ENCODE measurements around the gene CKM.

DNA sequence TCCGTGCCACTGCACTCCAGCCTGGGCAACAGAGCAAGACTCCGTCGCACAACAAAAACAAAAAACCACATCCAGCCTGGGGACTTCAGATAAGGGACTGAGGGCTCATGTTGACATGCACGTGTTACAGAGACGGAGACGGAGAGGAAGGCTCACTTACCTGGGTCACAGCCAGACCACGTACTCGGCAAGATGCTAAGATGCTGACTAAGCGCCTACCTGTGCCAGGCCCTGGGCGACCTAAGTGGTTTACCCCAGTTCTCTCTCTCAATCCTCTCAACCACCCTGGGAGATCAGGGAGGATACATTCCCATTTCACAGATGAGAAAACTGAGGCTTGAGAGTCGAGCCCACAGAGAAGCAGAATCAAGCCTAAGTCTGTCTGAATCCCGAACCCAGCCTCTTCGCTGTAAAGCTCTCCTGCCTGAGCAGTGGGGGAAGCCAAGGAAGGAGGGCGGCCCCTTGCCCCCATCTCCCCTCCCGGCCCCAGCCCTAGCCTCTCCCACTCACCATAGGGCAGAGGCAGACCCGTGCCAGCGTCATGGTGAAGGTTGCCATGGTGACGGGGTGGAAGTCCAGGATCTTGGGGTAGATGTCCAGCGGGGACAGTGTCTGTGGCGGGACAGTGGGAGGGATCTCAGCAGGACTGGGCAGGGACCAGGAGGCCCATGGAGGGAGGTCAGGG is 34.2 kb upstream of the CKM start:
- no peak for TF ChIP-seq EZH2 (IDR thresholded peaks at IDR 0.05; ENCODE audit: borderline replicate concordance, low read length)
- TF ChIP-seq, protein P1, sequence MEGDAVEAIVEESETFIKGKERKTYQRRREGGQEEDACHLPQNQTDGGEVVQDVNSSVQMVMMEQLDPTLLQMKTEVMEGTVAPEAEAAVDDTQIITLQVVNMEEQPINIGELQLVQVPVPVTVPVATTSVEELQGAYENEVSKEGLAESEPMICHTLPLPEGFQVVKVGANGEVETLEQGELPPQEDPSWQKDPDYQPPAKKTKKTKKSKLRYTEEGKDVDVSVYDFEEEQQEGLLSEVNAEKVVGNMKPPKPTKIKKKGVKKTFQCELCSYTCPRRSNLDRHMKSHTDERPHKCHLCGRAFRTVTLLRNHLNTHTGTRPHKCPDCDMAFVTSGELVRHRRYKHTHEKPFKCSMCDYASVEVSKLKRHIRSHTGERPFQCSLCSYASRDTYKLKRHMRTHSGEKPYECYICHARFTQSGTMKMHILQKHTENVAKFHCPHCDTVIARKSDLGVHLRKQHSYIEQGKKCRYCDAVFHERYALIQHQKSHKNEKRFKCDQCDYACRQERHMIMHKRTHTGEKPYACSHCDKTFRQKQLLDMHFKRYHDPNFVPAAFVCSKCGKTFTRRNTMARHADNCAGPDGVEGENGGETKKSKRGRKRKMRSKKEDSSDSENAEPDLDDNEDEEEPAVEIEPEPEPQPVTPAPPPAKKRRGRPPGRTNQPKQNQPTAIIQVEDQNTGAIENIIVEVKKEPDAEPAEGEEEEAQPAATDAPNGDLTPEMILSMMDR (conservative IDR thresholded peaks at IDR 0.05 in 1 of 2, IDR thresholded peaks at IDR 0.05 in 1 of 2; ENCODE audit: extremely low read depth in 1 of 2, insufficient read depth in 1 of 2, low read depth in 1 of 2, low read length in 2 of 2): no peak
